Bronchial epithelial cell (primary cell): ENCODE measurements around the gene HBD. TPM values are rescaled to one million over a fixed set of nuclear protein-coding genes. Genes with fewer than 3 reads are reported as not detected.

Source experiments
- DNase-seq: peaks from one replicate; pipeline ENCODE4 v3.0.0-alpha.2; 2010; ENCODE audit warnings: low read depth
- FAIRE-seq: peaks from 2 replicates; lab custom pipeline; 2011; peaks lifted over from hg19 to GRCh38; lab: Jason Lieb, UNC
- H3K27me3 ChIP-seq: 2 replicates; pipeline ENCODE4 v1.5.1; 2011; ENCODE audit warnings: low read length; ENCODE audit not compliant: control insufficient read depth, insufficient read depth
- H3K36me3 ChIP-seq: 2 replicates; pipeline ENCODE4 v1.5.1; 2011; ENCODE audit warnings: low read length; ENCODE audit not compliant: control insufficient read depth, insufficient read depth
- H3K4me3 ChIP-seq: 2 replicates; pipeline ENCODE4 v1.5.1; 2011; ENCODE audit warnings: mild to moderate bottlenecking, low read depth, low read length, control low read depth
- total RNA-seq: library from RNA; depleted of rRNA; stranded (reverse); fragments of >200 nt; gene quantifications from 2 replicates; pipeline ENCODE4 v1.2.1, GENCODE V29; 2014
- TF ChIP-seq, protein P1 (sequence below): IDR thresholded peaks from 2 replicates; pipeline ENCODE4 v1.5.1; 2011; ENCODE audit warnings: mild to moderate bottlenecking, moderate library complexity, low read length, control low read depth, inconsistent platforms; ENCODE audit not compliant: insufficient read depth, severe bottlenecking

Gene HBD
- total RNA-seq, 1 donor from 2014 or later = not detected

DNA sequence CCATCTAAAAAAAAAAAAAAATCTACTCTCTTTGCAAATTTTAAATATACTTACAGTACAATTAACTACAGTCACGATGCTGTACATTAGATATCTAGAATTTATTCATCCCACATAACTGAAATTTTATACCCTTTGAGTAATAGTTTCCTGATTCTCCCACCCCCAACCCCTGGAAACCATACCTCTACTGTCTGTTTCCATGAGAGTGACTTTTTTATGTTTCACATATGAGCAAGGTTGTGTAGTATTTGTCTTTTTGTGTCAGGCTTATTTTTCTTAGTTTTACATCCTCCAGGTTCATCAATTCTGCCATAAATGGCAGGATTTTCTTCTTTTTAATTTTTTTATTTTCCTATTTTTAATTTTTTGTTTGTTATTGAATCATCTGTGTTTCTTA, 10.6 kb downstream of the HBD start:
- no peak for FAIRE-seq

DNA sequence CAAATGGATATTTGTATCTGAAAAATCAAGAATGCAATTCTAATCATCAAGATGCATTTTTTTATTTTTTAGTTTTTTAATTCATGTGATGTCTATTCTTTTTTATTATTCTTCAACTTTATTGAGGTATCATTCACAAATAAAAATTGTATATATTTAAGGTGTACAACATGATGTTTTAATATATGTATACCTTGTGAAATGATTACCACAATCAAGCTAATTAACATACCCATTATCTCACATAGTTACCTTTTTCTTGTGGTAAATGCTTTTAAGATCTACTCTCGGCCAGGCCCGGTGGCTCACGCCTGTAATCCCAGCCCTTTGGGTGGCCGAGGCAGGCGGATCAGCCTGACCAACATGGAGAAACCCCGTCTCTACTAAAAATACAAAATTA, 11.1 kb downstream of the HBD start:
- TF ChIP-seq, protein P1, sequence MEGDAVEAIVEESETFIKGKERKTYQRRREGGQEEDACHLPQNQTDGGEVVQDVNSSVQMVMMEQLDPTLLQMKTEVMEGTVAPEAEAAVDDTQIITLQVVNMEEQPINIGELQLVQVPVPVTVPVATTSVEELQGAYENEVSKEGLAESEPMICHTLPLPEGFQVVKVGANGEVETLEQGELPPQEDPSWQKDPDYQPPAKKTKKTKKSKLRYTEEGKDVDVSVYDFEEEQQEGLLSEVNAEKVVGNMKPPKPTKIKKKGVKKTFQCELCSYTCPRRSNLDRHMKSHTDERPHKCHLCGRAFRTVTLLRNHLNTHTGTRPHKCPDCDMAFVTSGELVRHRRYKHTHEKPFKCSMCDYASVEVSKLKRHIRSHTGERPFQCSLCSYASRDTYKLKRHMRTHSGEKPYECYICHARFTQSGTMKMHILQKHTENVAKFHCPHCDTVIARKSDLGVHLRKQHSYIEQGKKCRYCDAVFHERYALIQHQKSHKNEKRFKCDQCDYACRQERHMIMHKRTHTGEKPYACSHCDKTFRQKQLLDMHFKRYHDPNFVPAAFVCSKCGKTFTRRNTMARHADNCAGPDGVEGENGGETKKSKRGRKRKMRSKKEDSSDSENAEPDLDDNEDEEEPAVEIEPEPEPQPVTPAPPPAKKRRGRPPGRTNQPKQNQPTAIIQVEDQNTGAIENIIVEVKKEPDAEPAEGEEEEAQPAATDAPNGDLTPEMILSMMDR = no peak
- no peaks in the 10 kb centered on the region for H3K27me3 ChIP-seq
- no peaks in the 10 kb centered on the region for H3K36me3 ChIP-seq
- H3K4me3 ChIP-seq = no peak overlapping the region
- DNase-seq (no peak), FAIRE-seq (no peak)

More for the DNA sequence above, 10.6 kb downstream of the HBD start:
- H3K4me3 ChIP-seq = no peak overlapping the region
- no peak for DNase-seq
- TF ChIP-seq, protein P1 = no peak
- H3K36me3 ChIP-seq = no peaks in the 10 kb centered on the region
- H3K27me3 ChIP-seq = no peaks in the 10 kb centered on the region

DNA sequence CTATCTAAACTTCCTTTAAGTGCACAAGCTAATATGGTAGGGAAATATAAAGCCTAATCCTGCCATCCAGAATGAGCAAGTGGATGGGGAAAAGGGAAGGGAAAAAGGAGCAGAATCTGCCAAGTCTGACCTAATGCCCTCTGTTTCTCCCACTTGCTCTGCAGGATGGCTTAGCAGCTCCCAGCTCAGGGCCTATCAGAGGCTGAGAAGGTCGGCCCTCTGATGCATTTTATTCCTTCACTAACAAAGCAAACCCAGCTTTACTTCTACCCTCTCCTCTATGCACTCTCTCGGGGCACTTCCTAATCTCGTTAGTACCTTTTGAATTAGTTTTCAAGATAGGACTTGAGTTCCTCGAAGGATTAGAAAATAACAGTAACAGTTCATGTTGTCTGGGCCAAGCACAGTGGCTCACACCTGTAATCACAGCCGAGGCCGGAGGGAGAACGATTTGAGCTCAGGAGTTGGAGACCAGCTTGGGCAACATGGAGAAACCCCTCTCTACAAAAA, 23.9 kb downstream of the HBD start:
- TF ChIP-seq, protein P1 = no peak
- H3K36me3 ChIP-seq = no peaks in the 10 kb centered on the region
- FAIRE-seq (no peak), DNase-seq (no peak)
- no peak overlapping the region for H3K4me3 ChIP-seq
- no peaks in the 10 kb centered on the region for H3K27me3 ChIP-seq

DNA sequence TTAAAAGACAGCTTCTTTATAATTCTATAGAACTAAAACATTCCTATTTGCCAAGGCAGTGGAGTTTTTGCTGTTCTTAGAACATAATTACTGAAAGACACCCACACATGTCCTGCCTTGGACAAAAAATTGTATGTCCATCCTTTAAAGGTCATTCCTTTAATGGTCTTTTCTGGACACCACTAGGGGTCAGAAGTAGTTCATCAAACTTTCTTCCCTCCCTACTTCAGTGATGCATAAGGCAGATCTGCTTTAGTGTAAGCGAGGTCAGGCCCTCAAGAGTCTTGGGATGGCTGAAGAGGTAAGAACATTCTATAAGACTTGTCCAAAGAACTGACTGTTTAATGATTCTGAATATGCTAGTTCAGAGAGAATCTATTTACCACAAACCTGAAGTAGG, 29.5 kb downstream of the HBD start:
- TF ChIP-seq, protein P1 = peak; percentile 49
- DNase-seq (peak; percentile 69), FAIRE-seq (no peak)
- Histone ChIP-seq H3K4me3 (no peak overlapping the region), H3K36me3 (no peaks in the 10 kb centered on the region), H3K27me3 (no peaks in the 10 kb centered on the region)

DNA sequence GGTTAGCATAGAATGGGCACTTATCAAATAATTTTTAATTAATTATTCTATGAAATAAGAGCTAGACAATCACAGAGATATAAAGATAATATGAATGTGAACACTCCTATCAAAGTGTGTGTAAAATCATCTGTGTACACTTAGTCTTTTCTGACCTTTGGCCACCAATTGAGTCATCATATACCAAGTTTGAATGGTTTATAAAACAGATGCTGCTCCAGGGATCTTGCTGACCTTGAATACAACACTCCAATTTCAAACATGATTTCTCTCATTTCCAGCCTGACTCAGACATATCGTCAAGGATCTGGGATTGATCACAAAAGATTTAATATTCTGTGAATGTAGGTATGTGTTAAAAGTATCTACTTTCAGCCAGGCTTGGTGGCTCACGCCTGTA, 30.9 kb downstream of the HBD start:
- TF ChIP-seq, protein P1 = no peak
- no peak for FAIRE-seq
- no peaks in the 10 kb centered on the region for H3K27me3 ChIP-seq
- no peak for DNase-seq
- no peaks in the 10 kb centered on the region for H3K36me3 ChIP-seq
- H3K4me3 ChIP-seq = no peak overlapping the region

DNA sequence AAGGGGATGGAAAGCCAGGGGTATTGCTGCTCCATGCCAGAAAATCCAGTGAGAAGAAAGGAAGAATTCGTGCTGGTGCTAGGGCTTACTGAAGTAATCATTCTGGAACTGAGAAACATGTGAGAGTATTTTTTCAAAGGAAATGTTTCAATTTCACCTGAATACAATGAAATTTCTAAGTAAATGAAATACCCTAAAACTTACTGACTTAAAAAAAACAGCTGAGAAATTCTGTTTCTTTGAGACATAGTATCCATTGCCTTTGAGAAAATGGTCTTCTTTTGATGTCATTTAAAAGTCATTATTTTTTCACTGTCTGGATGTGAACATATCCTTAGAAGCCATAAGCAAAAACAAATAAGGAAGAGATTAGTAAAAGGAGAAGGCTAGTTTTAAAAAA, 33.7 kb downstream of the HBD start, which contains the start of gene OR51V1:
OR51V1 (minus strand) TSS at position 101 of the 400 bp plus-strand sequence; CDS start at position 101, 0 bp downstream.
- Histone ChIP-seq H3K36me3 (no peaks in the 10 kb centered on the region), H3K27me3 (no peaks in the 10 kb centered on the region), H3K4me3 (no peak within 1 kb of the TSS)
- FAIRE-seq (no peak), DNase-seq (no peak)
- TF ChIP-seq, protein P1 = no peak
